H1 (cell line): ENCODE data around the gene PKMYT1. TPM values are rescaled to one million over a fixed set of nuclear protein-coding genes. Genes with fewer than 3 reads are reported as not detected.

Experiments
- CTCF ChIA-PET: fragments of 300-600 bp; sonication (Branson Sonifier 250); formaldehyde crosslinking; loops from one replicate; lab custom pipeline; 2021; ENCODE audit not compliant: partially characterized antibody; lab: Charles Lee
- POLR2A ChIA-PET: fragments of 300-600 bp; sonication (Branson Sonifier 250); formaldehyde crosslinking; loops from one replicate; lab custom pipeline; 2021; ENCODE audit warnings: inconsistent platforms; ENCODE audit not compliant: partially characterized antibody; lab: Charles Lee
- DNase-seq, 2 experiments: peaks; one replicate each; pipeline versions ENCODE4 v3.0.0 to v3.0.0-alpha.2; 2010 to 2022; ENCODE audit warnings: low spot score in 2 of 2, low read depth in 1 of 2, mixed read lengths in 1 of 2
- FAIRE-seq: peaks from 2 replicates; lab custom pipeline; 2011; peaks lifted over from hg19 to GRCh38; lab: Jason Lieb, UNC
- H2AFZ ChIP-seq: 2 replicates; pipeline ENCODE4 v1.8.1; 2012; ENCODE audit warnings: low read length, inconsistent platforms
- H2AK5ac ChIP-seq: 2 replicates; pipeline ENCODE4 v1.6.1; 2013; ENCODE audit warnings: low read depth, low read length
- H2BK120ac ChIP-seq: replicated peaks from 2 replicates; pipeline ENCODE3; 2013; ENCODE audit warnings: low read depth, low read length, inconsistent platforms
- H2BK12ac ChIP-seq: 2 replicates; pipeline ENCODE4 v1.6.1; 2013; ENCODE audit warnings: low read depth, low read length
- H2BK15ac ChIP-seq: 2 replicates; pipeline ENCODE4 v1.6.1; 2013; ENCODE audit warnings: low read length
- H2BK20ac ChIP-seq: 2 replicates; pipeline ENCODE4 v1.6.1; 2013; ENCODE audit warnings: low read length
- H2BK5ac ChIP-seq: 2 replicates; pipeline ENCODE4 v1.6.1; 2013; ENCODE audit warnings: low read depth, low read length
- H3K14ac ChIP-seq: 2 replicates; pipeline ENCODE4 v1.6.1; 2013; ENCODE audit warnings: inconsistent platforms; ENCODE audit not compliant: insufficient read length
- H3K18ac ChIP-seq: 2 replicates; pipeline ENCODE4 v1.6.1; 2013; ENCODE audit warnings: low read length; ENCODE audit errors: extremely low read depth
- H3K23ac ChIP-seq: 2 replicates; pipeline ENCODE4 v1.6.1; 2013; ENCODE audit warnings: inconsistent platforms; ENCODE audit not compliant: insufficient read length
- H3K23me2 ChIP-seq: 2 replicates; pipeline ENCODE4 v1.6.1; 2013; ENCODE audit warnings: low read depth, low read length
- H3K27ac ChIP-seq: 2 replicates; pipeline ENCODE4 v1.6.1; 2011; ENCODE audit warnings: low read depth, low read length, inconsistent platforms
- H3K27me3 ChIP-seq, 4 experiments: replicated peaks in 1 of 4; 1 replicate in 1 of 4; 2 replicates in 3 of 4; pipeline versions ENCODE4 v1.6.1 to v1.8.1; 2011 to 2013; ENCODE audit warnings: low read length in 3 of 4, mild to moderate bottlenecking in 3 of 4, inconsistent platforms in 2 of 4, mixed read lengths in 2 of 4, moderate library complexity in 1 of 4; ENCODE audit not compliant: control insufficient read depth in 3 of 4, insufficient read depth in 3 of 4; ENCODE audit errors: extremely low read depth in 1 of 4
- H3K36me3 ChIP-seq, 4 experiments: 2 replicates each; pipeline versions ENCODE4 v1.6.1 to v1.8.1; 2011 to 2013; ENCODE audit warnings: mild to moderate bottlenecking in 4 of 4, low read length in 3 of 4, moderate library complexity in 2 of 4, control low read depth in 1 of 4, inconsistent platforms in 1 of 4; ENCODE audit not compliant: insufficient read depth in 4 of 4, control insufficient read depth in 2 of 4
- H3K4ac ChIP-seq: replicated peaks from 2 replicates; pipeline ENCODE3; 2013; ENCODE audit warnings: low read length, low read depth, mixed read lengths, inconsistent platforms; ENCODE audit not compliant: insufficient read length
- H3K4me1 ChIP-seq, 4 experiments: replicated peaks in 1 of 4; 1 replicate in 1 of 4; 2 replicates in 3 of 4; pipeline versions ENCODE4 v1.6.1 to v1.8.1; 2011 to 2013; ENCODE audit warnings: low read length in 3 of 4, inconsistent platforms in 2 of 4, mixed read lengths in 1 of 4; ENCODE audit not compliant: insufficient read depth in 4 of 4, control insufficient read depth in 3 of 4
- H3K4me2 ChIP-seq, 2 experiments: 2 replicates each; pipeline versions ENCODE4 v1.6.1 to v1.8.1; 2011 to 2013; ENCODE audit warnings: low read depth in 2 of 2, low read length in 2 of 2, control low read depth in 1 of 2, inconsistent platforms in 1 of 2, mild to moderate bottlenecking in 1 of 2; ENCODE audit not compliant: insufficient read depth in 1 of 2
- H3K4me3 ChIP-seq, 4 experiments: fragments of 200-600, 300-600 bp in 1 of 4; sonication (generic), shearing (Covaris generic), sonication (Bioruptor Twin) in 1 of 4; 2 replicates each; pipeline versions ENCODE4 v1.5.1 to v1.8.1; 2011 to 2016; ENCODE audit warnings: low read length in 4 of 4, low read depth in 3 of 4, control low read depth in 2 of 4, inconsistent platforms in 2 of 4, mild to moderate bottlenecking in 2 of 4, mixed read lengths in 1 of 4, moderate library complexity in 1 of 4; ENCODE audit not compliant: insufficient read depth in 2 of 4; ENCODE audit errors: extremely low read depth in 1 of 4
- H3K56ac ChIP-seq: replicated peaks from 2 replicates; pipeline ENCODE3; 2013; ENCODE audit warnings: low read depth, mild to moderate bottlenecking, mixed read lengths, low read length, inconsistent platforms; ENCODE audit not compliant: insufficient read length
- H3K79me1 ChIP-seq: 2 replicates; pipeline ENCODE4 v1.6.1; 2013; ENCODE audit warnings: low read depth, low read length, control low read depth
- H3K79me2 ChIP-seq, 2 experiments: 2 replicates each; pipeline versions ENCODE4 v1.6.1 to v1.8.1; 2012 to 2013; ENCODE audit warnings: low read length in 2 of 2, mild to moderate bottlenecking in 2 of 2, inconsistent platforms in 1 of 2; ENCODE audit not compliant: insufficient read depth in 2 of 2, control insufficient read depth in 1 of 2
- H3K9ac ChIP-seq, 4 experiments: replicated peaks in 1 of 4; 1 replicate in 1 of 4; 2 replicates in 3 of 4; pipeline versions ENCODE4 v1.6.1 to v1.8.1; 2011 to 2013; ENCODE audit warnings: low read depth in 3 of 4, low read length in 3 of 4, control low read depth in 2 of 4, mild to moderate bottlenecking in 2 of 4, moderate library complexity in 2 of 4, inconsistent platforms in 1 of 4; ENCODE audit errors: extremely low read depth in 1 of 4
- H3K9me3 ChIP-seq, 2 experiments: 2 replicates each; pipeline versions ENCODE4 v1.6.1 to v1.8.1; 2012 to 2013; ENCODE audit warnings: mild to moderate bottlenecking in 2 of 2, moderate library complexity in 2 of 2, control low read depth in 1 of 2, inconsistent platforms in 1 of 2, low read depth in 1 of 2, low read length in 1 of 2, mixed read lengths in 1 of 2; ENCODE audit not compliant: insufficient read depth in 2 of 2
- H4K20me1 ChIP-seq, 2 experiments: replicated peaks in 1 of 2; 2 replicates each; pipeline versions ENCODE3 to v1.8.1; 2011 to 2013; ENCODE audit warnings: inconsistent platforms in 2 of 2, low read length in 2 of 2, mild to moderate bottlenecking in 1 of 2; ENCODE audit not compliant: insufficient read depth in 2 of 2, control insufficient read depth in 1 of 2
- H4K5ac ChIP-seq: 2 replicates; pipeline ENCODE4 v1.6.1; 2013; ENCODE audit warnings: low read length, low read depth, mixed read lengths, inconsistent platforms; ENCODE audit not compliant: insufficient read length
- H4K8ac ChIP-seq: 2 replicates; pipeline ENCODE4 v1.8.0; 2013; ENCODE audit warnings: mild to moderate bottlenecking, moderate library complexity, low read length, inconsistent platforms; ENCODE audit not compliant: insufficient read depth; ENCODE audit errors: extremely low read depth
- H4K91ac ChIP-seq: replicated peaks from 2 replicates; pipeline ENCODE3; 2013; ENCODE audit warnings: low read length, mixed read lengths, inconsistent platforms; ENCODE audit not compliant: insufficient read length
- CTBP2 ChIP-seq: IDR thresholded peaks from 2 replicates; pipeline ENCODE4 v1.7.0; 2011; ENCODE audit warnings: borderline replicate concordance, mild to moderate bottlenecking, moderate library complexity, mixed read lengths, low read length; ENCODE audit not compliant: insufficient read depth, insufficient read length
- EZH2 ChIP-seq: fragments of 200-600 bp; sonication (generic); IDR thresholded peaks from 2 replicates; pipeline ENCODE4 v1.7.1; 2012; ENCODE audit warnings: low read depth, mild to moderate bottlenecking, moderate library complexity, low read length, inconsistent platforms; ENCODE audit not compliant: severe bottlenecking
- NANOG ChIP-seq: IDR thresholded peaks from 2 replicates; pipeline ENCODE4 v1.6.1; 2011; ENCODE audit warnings: low read length, low read depth, mild to moderate bottlenecking, inconsistent platforms; ENCODE audit not compliant: insufficient read depth, poor library complexity, severe bottlenecking
- NRF1 ChIP-seq: IDR thresholded peaks from 2 replicates; pipeline ENCODE4 v1.6.1; 2011; ENCODE audit warnings: mild to moderate bottlenecking, low read depth, low read length, improper control_type of control experiment
- POLR2AphosphoS5 ChIP-seq: IDR thresholded peaks from 2 replicates; pipeline ENCODE4 v1.6.1; 2011; ENCODE audit warnings: low read depth, low read length
- RNF2 ChIP-seq: fragments of 200-900, 300-1000 bp; sonication (generic); IDR thresholded peaks from 2 replicates; pipeline ENCODE4 v1.7.1; 2016; ENCODE audit warnings: borderline replicate concordance, low read depth, mild to moderate bottlenecking, antibody characterized with exemption, low read length; ENCODE audit not compliant: poor library complexity, severe bottlenecking; ENCODE audit errors: missing control alignments
- SAP30 ChIP-seq: fragments of 300-600 bp; sonication (generic); IDR thresholded peaks from 2 replicates; pipeline ENCODE4 v1.7.1; 2012; ENCODE audit warnings: low read length, moderate library complexity, mild to moderate bottlenecking, inconsistent platforms; ENCODE audit not compliant: insufficient read depth, insufficient replicate concordance
- SIX5 ChIP-seq: IDR thresholded peaks from 2 replicates; pipeline ENCODE4 v1.6.1; 2011; ENCODE audit warnings: mild to moderate bottlenecking, low read depth, low read length
- TCF12 ChIP-seq: IDR thresholded peaks from 2 replicates; pipeline ENCODE4 v1.6.1; 2011; ENCODE audit warnings: low read depth, mild to moderate bottlenecking, low read length
- WGBS, 2 experiments: shearing (Covaris generic) in 1 of 2; methylation state at CpG; one replicate each; pipeline versions ENCODE4 v1.1.6 to v1.1.7; 2013 to 2015; ENCODE audit warnings: low lambda C conversion rate in 2 of 2, mixed read lengths in 2 of 2, inconsistent platforms in 1 of 2, low coverage in 1 of 2, missing lambda C conversion rate in 1 of 2; ENCODE audit not compliant: insufficient replicate concordance in 2 of 2, insufficient coverage in 1 of 2, insufficient read length in 1 of 2; ENCODE audit errors: extremely low coverage in 1 of 2, missing lambda C conversion rate in 1 of 2; 5-methylcytosine and 5-hydroxymethylcytosine counted together
- polyA plus RNA-seq, 7 experiments: library from polyadenylated mRNA; depleted of rRNA in 3 of 7; stranded (reverse) in 5 of 7; unstranded in 2 of 7; fragments of >200 nt in 5 of 7; fragments of 200-250 nt in 2 of 7; gene quantifications; 1 replicate in 5 of 7; 2 replicates in 1 of 7; 4 replicates in 1 of 7; pipeline versions ENCODE4 v1.2.1 to v1.2.3, GENCODE V29; 2011 to 2013; ENCODE audit warnings: missing spikeins in 2 of 7, mixed read lengths in 2 of 7
- total RNA-seq: library from RNA; stranded (reverse); fragmentation: NEBNext Ultra II Directional; extraction: Animal tissue kit (Norgen Biotek cat#: 25700); gene quantifications from 2 replicates; pipeline ENCODE4 v1.2.1, GENCODE V29; 2021
- TF ChIP-seq, protein P1 (sequence below), 3 experiments: IDR thresholded peaks; 1 replicate in 2 of 3; 2 replicates in 1 of 3; pipeline versions ENCODE4 v1.5.1 to v1.6.1; 2011; ENCODE audit warnings: low read length in 3 of 3, mild to moderate bottlenecking in 3 of 3, inconsistent platforms in 2 of 3, low read depth in 1 of 3, moderate library complexity in 1 of 3; ENCODE audit not compliant: insufficient read depth in 1 of 3; ENCODE audit errors: control extremely low read depth in 1 of 3

The PKMYT1 gene
- total and polyA plus RNA-seq, 2 of the 8 experiments (the other 6 are each of a cell fraction or from before 2014, with no cell fraction given) = 74.7 to 85.2 TPM

DNA sequence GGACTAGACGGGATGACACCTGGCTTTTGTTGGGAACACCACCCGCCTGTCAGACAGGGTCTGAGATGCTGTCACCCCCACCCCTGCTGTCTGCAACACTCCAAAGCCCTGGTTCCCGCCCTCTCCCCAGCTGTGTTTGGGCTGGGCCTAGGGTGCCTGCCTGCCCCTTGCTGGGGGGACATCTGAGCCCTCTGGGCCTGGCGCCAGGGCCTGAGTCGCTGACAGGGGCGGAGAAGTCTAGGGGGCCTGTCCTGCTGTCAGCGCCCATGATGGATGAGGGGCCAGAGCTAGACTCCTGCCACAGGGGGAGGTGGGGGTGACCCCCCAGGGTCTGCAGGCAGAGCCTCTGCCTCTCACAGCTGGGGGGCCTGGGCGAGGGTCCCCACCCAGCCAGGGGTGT lies 7.6 kb upstream of the PKMYT1 start:
- no peak overlapping the region for H4K5ac ChIP-seq
- no peak for FAIRE-seq
- H2BK20ac ChIP-seq = no peak overlapping the region
- H2BK15ac ChIP-seq = no peak overlapping the region
- H2AK5ac ChIP-seq = no peak overlapping the region
- H3K79me2 ChIP-seq = no peaks in the 10 kb centered on the region
- no peak overlapping the region for H4K91ac ChIP-seq
- CTCF ChIA-PET = interaction anchor here (0.8 to 5.2 kb wide), 7 partner anchors 9 to 40 kb away, joined by 3 to 24 read pairs (median 4); partner anchors contain the start of genes CLDN6 and CLDN9
- no peak overlapping the region for H3K4me2 ChIP-seq
- no peaks in the 10 kb centered on the region for H4K20me1 ChIP-seq
- H3K9ac ChIP-seq = no peak overlapping the region
- TF ChIP-seq SIX5 (no peak), SAP30 (no peak), EZH2 (no peak), NRF1 (no peak), TCF12 (no peak), NANOG (no peak), RNF2 (no peak), POLR2AphosphoS5 (no peak), CTBP2 (no peak)
- TF ChIP-seq, protein P1, sequence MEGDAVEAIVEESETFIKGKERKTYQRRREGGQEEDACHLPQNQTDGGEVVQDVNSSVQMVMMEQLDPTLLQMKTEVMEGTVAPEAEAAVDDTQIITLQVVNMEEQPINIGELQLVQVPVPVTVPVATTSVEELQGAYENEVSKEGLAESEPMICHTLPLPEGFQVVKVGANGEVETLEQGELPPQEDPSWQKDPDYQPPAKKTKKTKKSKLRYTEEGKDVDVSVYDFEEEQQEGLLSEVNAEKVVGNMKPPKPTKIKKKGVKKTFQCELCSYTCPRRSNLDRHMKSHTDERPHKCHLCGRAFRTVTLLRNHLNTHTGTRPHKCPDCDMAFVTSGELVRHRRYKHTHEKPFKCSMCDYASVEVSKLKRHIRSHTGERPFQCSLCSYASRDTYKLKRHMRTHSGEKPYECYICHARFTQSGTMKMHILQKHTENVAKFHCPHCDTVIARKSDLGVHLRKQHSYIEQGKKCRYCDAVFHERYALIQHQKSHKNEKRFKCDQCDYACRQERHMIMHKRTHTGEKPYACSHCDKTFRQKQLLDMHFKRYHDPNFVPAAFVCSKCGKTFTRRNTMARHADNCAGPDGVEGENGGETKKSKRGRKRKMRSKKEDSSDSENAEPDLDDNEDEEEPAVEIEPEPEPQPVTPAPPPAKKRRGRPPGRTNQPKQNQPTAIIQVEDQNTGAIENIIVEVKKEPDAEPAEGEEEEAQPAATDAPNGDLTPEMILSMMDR (IDR thresholded peaks at IDR 0.05; ENCODE audit: control extremely low read depth in 1 of 3, insufficient read depth in 1 of 3, low read depth in 1 of 3, low read length in 3 of 3) = no peak
- TF ChIP-seq, all 59 proteins: peak for 0
- no peaks in the 10 kb centered on the region for H3K36me3 ChIP-seq
- no peak overlapping the region for H3K14ac ChIP-seq
- WGBS, 2 experiments = 86% methylated on average over 8 of the region's 8 CpGs; no CpG with 5 or more reads in 1 of the 2 experiments
- H2AFZ ChIP-seq = no peak overlapping the region
- DNase-seq = no peak
- H2BK5ac ChIP-seq = no peak overlapping the region
- no peaks in the 10 kb centered on the region; the same call in 1 of the 2 replicates for H3K23me2 ChIP-seq
- POLR2A ChIA-PET = interaction anchor here (0.6 to 15.2 kb wide), 13 partner anchors 9 to 147 kb away, joined by 3 to 200 read pairs (median 3); partner anchors contain the start of genes CLDN6, HCFC1R1, PAQR4 and THOC6
- H4K8ac ChIP-seq = no peak overlapping the region
- peaks cover 3 to 28% (median 23%) of the 10 kb centered on the region in 4 experiments for H3K4me1 ChIP-seq
- H3K4ac ChIP-seq = no peak overlapping the region
- H2BK120ac ChIP-seq = no peak overlapping the region
- no peak overlapping the region for H2BK12ac ChIP-seq
- no peak overlapping the region for H3K56ac ChIP-seq
- H3K79me1 ChIP-seq = no peaks in the 10 kb centered on the region
- no peak overlapping the region for H3K18ac ChIP-seq
- no peak overlapping the region for H3K23ac ChIP-seq
- no peak overlapping the region for H3K27ac ChIP-seq
- H3K9me3 ChIP-seq = no peaks in the 10 kb centered on the region
- H3K27me3 ChIP-seq = no peaks in the 10 kb centered on the region; a peak in 1 of 7 replicates
- H3K4me3 ChIP-seq = no peak overlapping the region
